Activated naive CD4-positive, alpha-beta T cell treated with anti-CD3 and anti-CD28 coated beads for 36 hours (primary cell): ENCODE data around the gene SLC25A26. TPM values are rescaled to one million over a fixed set of nuclear protein-coding genes. Genes with fewer than 3 reads are reported as not detected.

Experiments
- CTCF ChIA-PET: fragments of 350-600 bp; sonication (Branson Sonifier 250); formaldehyde crosslinking; loops from one replicate; lab custom pipeline; 2021; ENCODE audit warnings: antibody characterized with exemption; lab: Charles Lee
- DNase-seq: peaks from one replicate; pipeline ENCODE4 v3.0.0-alpha.2; 2020
- H3K27ac Mint-ChIP-seq: one replicate; pipeline ENCODE4 v1.8.0; 2021; ENCODE audit warnings: mild to moderate bottlenecking, mixed read lengths
- H3K27me3 Mint-ChIP-seq: one replicate; pipeline ENCODE4 v1.8.0; 2021; ENCODE audit warnings: low read depth, mixed read lengths
- H3K36me3 Mint-ChIP-seq: one replicate; pipeline ENCODE4 v1.8.0; 2021; ENCODE audit warnings: low read depth, mixed read lengths
- H3K4me1 Mint-ChIP-seq: one replicate; pipeline ENCODE4 v1.8.0; 2021; ENCODE audit warnings: low read depth, mixed read lengths
- H3K4me3 Mint-ChIP-seq: one replicate; pipeline ENCODE4 v1.8.0; 2021; ENCODE audit warnings: mild to moderate bottlenecking, moderate library complexity, mixed read lengths
- H3K9me3 Mint-ChIP-seq: one replicate; pipeline ENCODE4 v1.8.0; 2021; ENCODE audit warnings: mixed read lengths
- intact Hi-C: fragments of 100-400 bp; cut with micrococcal nuclease; formaldehyde crosslinking; loops from one replicate; pipeline ENCODE4 v1.15.1; 2023
- total RNA-seq, 2 experiments: library from RNA; stranded (reverse); gene quantifications; one replicate each; pipeline ENCODE4 v1.2.3, GENCODE V29; 2021

The SLC25A26 gene
- total RNA-seq, 2 experiments from 2014 or later = 25.3 to 26.3 TPM

DNA sequence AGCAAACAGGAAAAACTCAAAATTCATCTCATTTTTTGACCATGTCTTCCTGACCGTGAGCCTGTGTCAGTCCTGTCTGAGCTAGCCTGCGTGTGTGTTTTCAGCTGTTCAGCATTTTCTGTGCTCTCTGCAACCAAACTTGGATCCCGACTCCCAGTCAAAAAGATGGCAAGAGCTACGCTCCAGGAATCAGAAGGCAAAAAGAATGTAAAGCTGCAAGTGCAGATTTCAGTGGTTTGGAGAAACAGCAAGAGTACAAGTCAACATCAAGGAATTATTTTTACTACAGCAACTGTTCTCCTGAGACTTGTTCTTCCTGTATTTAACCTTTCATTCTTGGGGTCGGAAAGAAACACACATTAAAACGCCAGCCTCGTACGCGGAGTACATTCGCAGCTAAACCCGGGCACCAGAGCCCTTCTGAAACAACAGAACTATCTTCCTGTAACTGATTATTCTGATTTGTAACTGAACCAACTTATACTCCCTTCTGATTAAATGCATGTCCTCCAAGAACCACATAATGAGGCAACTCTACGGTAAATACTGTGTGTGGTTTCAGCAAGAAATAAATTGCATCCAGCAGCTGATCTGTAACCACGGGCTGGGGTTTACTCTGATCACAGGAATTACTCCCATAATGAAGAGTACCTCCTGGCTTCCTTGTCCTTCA lies 172.7 kb downstream of the SLC25A26 start:
- peak overlapping the region; percentile 82 for H3K27ac Mint-ChIP-seq
- peak; percentile 7 for DNase-seq
- peak overlapping the region; percentile 73 for H3K4me3 Mint-ChIP-seq
- peaks cover 37% of the 10 kb centered on the region for H3K36me3 Mint-ChIP-seq
- peaks cover 48% of the 10 kb centered on the region for H3K4me1 Mint-ChIP-seq
- H3K27me3 Mint-ChIP-seq = no peaks in the 10 kb centered on the region
- CTCF ChIA-PET = interaction anchor here (0.6 to 1.8 kb wide), 4 partner anchors 14 to 143 kb away, joined by 3 to 11 read pairs (median 4); no protein-coding TSS in a partner anchor
- intact Hi-C loops = loop anchor here (1.0 to 5.0 kb wide), 4 partner anchors 90 to 424 kb away; partner anchors contain the start of gene LRIG1
- H3K9me3 Mint-ChIP-seq = peaks cover 4% of the 10 kb centered on the region

DNA sequence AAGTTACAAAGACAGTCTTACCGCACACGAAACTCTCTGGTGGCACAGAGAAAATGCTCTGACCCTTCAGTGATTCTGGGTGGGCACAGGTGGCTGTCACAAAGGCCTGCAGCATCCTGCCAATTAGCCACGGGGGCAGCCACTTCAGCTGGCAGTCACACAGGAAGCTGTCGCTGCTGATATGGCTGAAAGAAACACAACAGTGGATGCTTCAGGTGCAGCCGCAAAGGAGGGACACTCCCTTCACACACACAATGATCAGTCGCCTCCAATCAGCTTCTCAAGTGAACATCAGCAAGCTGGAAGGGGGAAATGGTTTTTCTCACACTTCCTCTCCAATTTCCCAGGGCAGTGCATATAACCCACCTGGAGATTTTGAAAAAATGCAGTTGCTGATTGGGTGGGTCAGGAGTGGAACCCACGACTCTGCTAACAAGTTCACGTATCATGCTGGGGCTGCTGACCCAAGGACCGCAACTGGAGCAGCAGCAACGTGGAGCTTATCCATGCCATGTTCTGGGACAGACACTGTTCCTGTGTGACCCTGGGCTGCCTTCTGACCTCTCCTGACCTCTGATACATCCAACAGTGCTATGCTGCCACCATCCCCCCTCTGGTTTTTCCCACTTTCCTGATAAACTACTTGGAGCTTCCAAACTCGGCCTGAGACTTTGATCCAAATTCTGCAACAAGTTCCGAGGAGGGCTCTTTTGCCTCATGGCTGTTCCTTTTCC lies 173.4 kb downstream of the SLC25A26 start:
- Mint-ChIP-seq H3K27ac (peak overlapping the region; percentile 82), H3K4me1 (peaks cover 48% of the 10 kb centered on the region), H3K36me3 (peaks cover 35% of the 10 kb centered on the region), H3K27me3 (no peaks in the 10 kb centered on the region), H3K9me3 (no peaks in the 10 kb centered on the region), H3K4me3 (peak overlapping the region; percentile 73)
- CTCF ChIA-PET = interaction anchor here (0.6 to 1.8 kb wide), 3 partner anchors 14 to 235 kb away, joined by 3 to 11 read pairs (median 4); no protein-coding TSS in a partner anchor
- intact Hi-C loops = loop anchor here (1.0 to 5.0 kb wide), 4 partner anchors 91 to 423 kb away; partner anchors contain the start of gene LRIG1
- DNase-seq = peak; percentile 75

DNA sequence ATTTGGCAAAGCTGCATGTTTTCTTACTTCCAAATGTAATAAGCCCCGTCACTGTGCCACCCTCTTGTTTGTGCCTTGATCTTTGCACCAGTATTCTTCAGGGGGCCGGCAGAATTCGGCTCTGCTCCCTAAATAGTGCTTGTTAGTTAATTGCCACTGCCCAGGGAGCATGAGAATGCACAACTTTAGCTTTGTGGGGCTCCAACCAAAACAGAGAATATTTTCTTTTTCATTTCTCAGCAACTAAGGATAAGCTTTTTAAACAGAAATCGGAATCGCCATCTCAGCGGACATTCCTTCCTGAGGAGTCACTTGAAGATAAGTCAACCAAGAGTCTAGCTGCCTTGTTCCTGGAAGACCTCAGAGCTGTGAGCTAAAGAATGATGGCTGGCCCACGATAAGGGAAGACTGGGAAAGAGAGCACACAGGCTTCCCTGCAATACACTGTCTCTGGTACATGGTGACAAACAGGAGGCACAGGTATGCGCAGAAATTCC lies 174.0 kb downstream of the SLC25A26 start:
- peaks cover 32% of the 10 kb centered on the region for H3K36me3 Mint-ChIP-seq
- CTCF ChIA-PET = interaction anchor here (1.5 to 1.8 kb wide), 2 partner anchors 13 to 141 kb away, joined by 4 to 11 read pairs; no protein-coding TSS in a partner anchor
- no peak for DNase-seq

DNA sequence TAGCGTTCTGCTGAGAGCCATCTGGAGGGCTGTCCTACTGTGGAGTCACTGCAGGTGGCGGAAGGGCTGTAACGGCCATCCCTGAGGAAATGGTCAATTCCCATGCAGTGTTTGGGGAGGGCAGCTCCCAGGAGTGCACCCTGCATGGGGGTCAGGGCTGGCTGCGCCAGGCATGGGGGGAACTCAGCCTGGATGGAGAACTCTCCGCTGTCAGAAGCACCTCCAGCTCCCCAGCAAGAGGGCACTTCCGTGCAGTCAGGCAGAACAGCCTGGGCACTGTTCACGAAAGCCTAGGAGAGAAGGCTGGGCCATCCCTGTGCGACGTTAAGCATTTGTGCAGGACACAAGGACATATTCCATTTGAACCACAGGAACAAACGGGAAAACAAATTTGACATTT lies 174.8 kb downstream of the SLC25A26 start:
- Mint-ChIP-seq H3K27me3 (no peaks in the 10 kb centered on the region), H3K4me1 (peaks cover 38% of the 10 kb centered on the region), H3K36me3 (peaks cover 32% of the 10 kb centered on the region), H3K27ac (no peak overlapping the region), H3K9me3 (no peaks in the 10 kb centered on the region), H3K4me3 (no peak overlapping the region)
- CTCF ChIA-PET = no interaction called here
- no peak for DNase-seq
- intact Hi-C loops = no loop called here

More for the DNA sequence above, 174.0 kb downstream of the SLC25A26 start:
- H3K9me3 Mint-ChIP-seq = no peaks in the 10 kb centered on the region
- no peak overlapping the region for H3K4me3 Mint-ChIP-seq
- peak overlapping the region; percentile 50 for H3K27ac Mint-ChIP-seq
- intact Hi-C loops = loop anchor here (1.0 to 5.0 kb wide), 4 partner anchors 92 to 422 kb away; partner anchors contain the start of gene LRIG1
- H3K27me3 Mint-ChIP-seq = no peaks in the 10 kb centered on the region
- peaks cover 42% of the 10 kb centered on the region for H3K4me1 Mint-ChIP-seq

DNA sequence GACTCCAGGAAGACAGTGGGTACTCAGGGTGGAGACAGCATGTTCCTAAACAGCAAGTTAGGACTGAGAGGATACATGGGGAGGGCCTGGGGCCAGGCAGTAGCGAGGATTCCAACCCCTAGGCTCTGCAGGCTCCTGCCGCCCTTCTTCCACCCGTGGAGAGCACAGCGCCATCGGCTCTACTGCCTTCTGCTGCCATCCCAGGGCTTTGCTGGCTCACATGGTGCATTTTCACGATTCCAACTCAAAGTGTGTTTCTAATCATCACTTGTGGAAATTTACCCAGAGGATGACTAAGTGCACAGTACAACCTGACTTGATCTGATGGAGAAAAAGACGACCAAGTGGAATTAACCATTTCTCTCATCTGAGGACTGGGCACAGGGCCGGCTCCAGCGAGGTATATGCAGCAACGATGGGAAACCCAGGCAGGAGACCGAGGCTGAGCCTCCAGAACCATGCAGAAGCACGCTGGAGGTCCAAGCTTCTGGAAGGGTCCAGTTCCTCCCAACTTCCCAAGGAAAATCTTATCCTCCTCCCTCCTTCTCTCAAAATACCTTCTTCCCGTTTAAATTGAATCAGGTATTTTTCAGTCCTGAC lies 175.5 kb downstream of the SLC25A26 start:
- Mint-ChIP-seq H3K27ac (no peak overlapping the region), H3K4me1 (peaks cover 34% of the 10 kb centered on the region), H3K36me3 (peaks cover 30% of the 10 kb centered on the region), H3K9me3 (no peaks in the 10 kb centered on the region), H3K27me3 (no peaks in the 10 kb centered on the region), H3K4me3 (no peak overlapping the region)
- intact Hi-C loops = no loop called here
- DNase-seq = no peak
- CTCF ChIA-PET = interaction anchor here (1.4 kb wide), 1 partner anchor 11 kb away, joined by 9 read pairs; no protein-coding TSS in a partner anchor

DNA sequence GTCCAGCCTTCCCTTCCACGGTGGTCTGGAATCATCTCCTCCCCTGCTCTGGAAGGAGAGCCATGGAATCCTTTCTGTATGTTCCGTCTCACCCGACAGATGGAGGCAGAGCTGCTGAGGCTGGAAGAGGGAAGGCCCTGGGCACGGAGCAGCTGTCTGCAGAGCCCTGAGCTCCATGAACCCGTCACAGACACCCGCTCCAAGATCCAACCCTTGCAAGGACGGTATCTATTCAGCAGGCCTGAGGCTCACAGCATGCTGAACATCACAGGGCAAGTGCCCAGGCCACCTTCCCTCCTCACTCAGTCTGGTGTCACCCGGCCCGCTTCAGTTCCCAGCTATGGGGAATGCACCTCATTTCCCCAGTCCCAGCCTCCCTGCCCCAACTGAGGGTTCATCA lies 176.1 kb downstream of the SLC25A26 start:
- Mint-ChIP-seq H3K4me1 (peaks cover 32% of the 10 kb centered on the region), H3K27me3 (no peaks in the 10 kb centered on the region), H3K36me3 (peaks cover 30% of the 10 kb centered on the region), H3K9me3 (no peaks in the 10 kb centered on the region), H3K27ac (no peak overlapping the region), H3K4me3 (no peak overlapping the region)
- intact Hi-C loops = no loop called here
- DNase-seq = no peak
- CTCF ChIA-PET = interaction anchor here (1.4 kb wide), 2 partner anchors 11 to 19 kb away, joined by 7 to 9 read pairs; no protein-coding TSS in a partner anchor

DNA sequence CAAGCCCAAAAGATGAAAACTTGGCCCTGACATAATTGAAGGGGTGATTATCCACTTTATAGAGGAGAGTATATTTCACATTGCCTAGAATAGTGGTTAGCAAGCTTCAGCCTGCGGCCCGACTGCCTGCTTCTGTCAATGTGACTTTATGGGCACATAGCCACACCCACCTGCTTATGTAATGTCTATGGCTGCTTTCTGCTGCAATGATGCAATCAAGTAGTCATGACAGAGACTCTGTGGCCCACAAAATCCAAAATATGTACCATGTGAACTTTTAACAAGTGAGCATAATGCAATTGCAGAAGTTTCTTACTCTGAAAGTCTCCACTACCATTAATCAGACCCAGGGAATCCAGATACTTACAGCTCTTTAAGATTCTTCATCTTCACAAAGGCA lies 176.9 kb downstream of the SLC25A26 start:
- CTCF ChIA-PET = interaction anchor here (0.8 to 1.4 kb wide), 4 partner anchors 10 to 244 kb away, joined by 4 to 9 read pairs (median 6); no protein-coding TSS in a partner anchor
- H3K9me3 Mint-ChIP-seq = no peaks in the 10 kb centered on the region
- no peak overlapping the region for H3K4me3 Mint-ChIP-seq
- no peak for DNase-seq
- intact Hi-C loops = no loop called here
- H3K27me3 Mint-ChIP-seq = no peaks in the 10 kb centered on the region
- peaks cover 24% of the 10 kb centered on the region for H3K4me1 Mint-ChIP-seq
- H3K27ac Mint-ChIP-seq = no peak overlapping the region
- peaks cover 25% of the 10 kb centered on the region for H3K36me3 Mint-ChIP-seq

DNA sequence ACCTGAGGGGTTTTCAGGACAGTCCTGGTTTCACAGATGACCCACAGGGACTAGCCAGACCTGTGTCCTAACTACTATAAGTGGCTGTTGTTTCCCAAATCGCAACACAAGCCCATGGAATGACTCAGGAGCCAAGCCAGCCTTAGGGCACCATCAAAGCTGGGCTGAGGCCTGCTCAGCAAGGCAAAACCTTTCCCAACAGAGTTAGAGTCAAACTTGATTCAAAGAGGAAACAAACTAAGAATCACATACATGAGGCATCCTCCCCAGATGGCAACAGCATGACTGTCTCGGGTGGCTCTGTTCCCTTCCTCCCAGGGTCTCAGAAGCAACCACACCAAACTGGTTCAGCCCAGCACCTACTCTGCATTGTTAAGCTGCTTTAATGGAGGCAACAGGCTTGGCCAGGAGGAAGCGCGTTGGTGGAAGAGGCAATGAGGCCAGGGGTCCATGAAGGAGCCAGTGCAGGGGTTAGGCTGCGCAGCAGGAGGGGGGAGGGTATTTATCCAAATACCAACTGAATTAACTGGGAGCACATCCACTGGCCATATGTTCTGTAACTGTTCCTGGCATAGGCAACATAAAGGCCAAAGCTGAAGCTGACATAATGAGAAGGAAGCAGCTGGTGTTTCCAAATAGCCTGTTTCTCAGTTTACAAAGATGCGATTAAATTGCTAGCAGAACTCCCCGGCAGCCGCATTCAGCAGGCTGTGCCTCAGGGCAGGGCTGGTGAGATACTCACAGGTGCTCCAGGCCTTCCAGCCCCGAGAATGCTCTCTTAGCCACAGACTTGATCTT lies 177.6 kb downstream of the SLC25A26 start:
- H3K4me3 Mint-ChIP-seq = no peak overlapping the region

DNA sequence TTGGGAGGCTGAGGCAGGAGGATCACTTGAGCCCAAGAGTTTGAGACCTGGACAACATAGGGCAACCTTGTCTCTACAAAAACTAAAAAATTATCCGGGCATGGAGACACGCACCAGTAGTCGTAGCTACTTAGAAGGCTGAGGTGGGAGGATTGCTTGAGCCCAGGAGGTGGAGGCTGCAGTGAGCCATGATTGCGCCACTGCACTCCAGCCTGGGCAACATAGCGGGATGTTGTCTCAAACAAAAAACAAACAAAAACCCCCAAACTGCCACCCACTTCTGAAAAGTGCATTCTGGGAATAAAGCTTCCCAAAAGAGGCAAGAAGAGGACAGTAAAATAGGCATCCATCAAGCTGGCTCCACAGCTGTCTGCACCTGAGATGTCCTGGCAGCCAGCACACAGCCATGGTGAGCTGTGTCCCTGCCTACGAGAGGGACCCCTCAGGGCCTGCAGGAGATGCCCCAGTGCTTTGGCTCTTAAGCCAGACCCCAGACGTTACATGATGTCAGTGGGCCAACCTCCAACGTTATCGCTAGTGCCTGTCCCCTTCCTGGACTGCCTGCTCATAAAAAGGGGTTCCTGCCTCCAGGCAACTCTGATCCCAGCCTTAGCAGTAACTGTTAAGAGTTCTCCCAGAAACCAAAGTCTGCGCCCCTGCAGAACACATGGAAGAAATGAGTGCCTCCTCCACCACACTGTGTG lies 178.9 kb downstream of the SLC25A26 start:
- peaks cover 5% of the 10 kb centered on the region for H3K4me1 Mint-ChIP-seq
- CTCF ChIA-PET = no interaction called here
- no peaks in the 10 kb centered on the region for H3K9me3 Mint-ChIP-seq
- H3K4me3 Mint-ChIP-seq = no peak overlapping the region
- intact Hi-C loops = no loop called here
- no peaks in the 10 kb centered on the region for H3K27me3 Mint-ChIP-seq
- H3K27ac Mint-ChIP-seq = no peak overlapping the region
- DNase-seq = no peak
- peaks cover 11% of the 10 kb centered on the region for H3K36me3 Mint-ChIP-seq

More for the DNA sequence above, 177.6 kb downstream of the SLC25A26 start:
- DNase-seq = no peak
- H3K36me3 Mint-ChIP-seq = peaks cover 20% of the 10 kb centered on the region
- no peak overlapping the region for H3K27ac Mint-ChIP-seq
- intact Hi-C loops = no loop called here
- H3K4me1 Mint-ChIP-seq = peaks cover 17% of the 10 kb centered on the region
- H3K27me3 Mint-ChIP-seq = no peaks in the 10 kb centered on the region
- CTCF ChIA-PET = interaction anchor here (1.1 to 1.4 kb wide), 2 partner anchors 9 to 20 kb away, joined by 4 to 7 read pairs; no protein-coding TSS in a partner anchor
- H3K9me3 Mint-ChIP-seq = no peaks in the 10 kb centered on the region

DNA sequence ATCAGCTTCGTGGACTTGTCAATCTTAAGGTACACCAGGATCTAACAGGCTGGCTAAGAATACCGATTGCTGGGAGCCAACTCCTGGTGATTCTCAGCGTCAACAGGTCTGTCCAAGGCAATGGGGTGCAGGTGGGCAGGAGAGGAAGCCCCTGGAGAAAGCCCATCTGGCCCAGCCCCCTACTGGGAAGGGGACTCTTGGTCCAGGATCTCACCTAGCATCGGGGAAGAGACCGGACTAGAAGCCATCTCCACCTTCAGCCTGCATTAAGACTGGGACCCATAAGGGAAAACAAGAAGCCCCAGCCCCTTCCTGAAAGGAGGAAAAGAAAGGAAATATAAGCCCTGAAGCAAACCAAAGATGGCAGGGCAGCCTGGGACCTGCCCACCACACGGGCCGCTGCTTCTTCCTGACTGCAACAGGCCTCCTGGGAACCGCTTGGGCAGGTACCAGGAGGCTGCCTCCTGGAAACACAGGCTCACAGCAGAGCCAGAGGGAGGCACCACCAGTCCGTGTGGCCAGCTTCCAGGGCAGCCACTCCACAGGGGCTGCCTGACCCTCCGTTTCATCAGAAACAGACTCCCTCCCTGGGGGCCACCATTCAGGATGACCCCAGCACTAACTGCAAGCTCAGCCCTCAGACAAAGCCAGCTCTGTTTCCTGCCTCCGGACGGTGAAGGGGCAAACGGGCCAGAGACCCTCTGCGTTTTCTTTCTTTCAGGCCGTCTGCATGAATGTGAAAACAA lies 179.8 kb downstream of the SLC25A26 start:
- intact Hi-C loops = no loop called here
- CTCF ChIA-PET = interaction anchor here (0.8 kb wide), 1 partner anchor 90 kb away, joined by 3 read pairs; no protein-coding TSS in a partner anchor
- H3K27ac Mint-ChIP-seq = no peak overlapping the region
- no peak for DNase-seq
- no peaks in the 10 kb centered on the region for H3K4me1 Mint-ChIP-seq
- H3K27me3 Mint-ChIP-seq = no peaks in the 10 kb centered on the region
- H3K9me3 Mint-ChIP-seq = no peaks in the 10 kb centered on the region
- H3K36me3 Mint-ChIP-seq = peaks cover 16% of the 10 kb centered on the region
- no peak overlapping the region for H3K4me3 Mint-ChIP-seq
